ENCODE results near the gene FRMPD2. TPM values are rescaled to one million over a fixed set of nuclear protein-coding genes. Genes with fewer than 3 reads are reported as not detected.

Gene FRMPD2, protein sequence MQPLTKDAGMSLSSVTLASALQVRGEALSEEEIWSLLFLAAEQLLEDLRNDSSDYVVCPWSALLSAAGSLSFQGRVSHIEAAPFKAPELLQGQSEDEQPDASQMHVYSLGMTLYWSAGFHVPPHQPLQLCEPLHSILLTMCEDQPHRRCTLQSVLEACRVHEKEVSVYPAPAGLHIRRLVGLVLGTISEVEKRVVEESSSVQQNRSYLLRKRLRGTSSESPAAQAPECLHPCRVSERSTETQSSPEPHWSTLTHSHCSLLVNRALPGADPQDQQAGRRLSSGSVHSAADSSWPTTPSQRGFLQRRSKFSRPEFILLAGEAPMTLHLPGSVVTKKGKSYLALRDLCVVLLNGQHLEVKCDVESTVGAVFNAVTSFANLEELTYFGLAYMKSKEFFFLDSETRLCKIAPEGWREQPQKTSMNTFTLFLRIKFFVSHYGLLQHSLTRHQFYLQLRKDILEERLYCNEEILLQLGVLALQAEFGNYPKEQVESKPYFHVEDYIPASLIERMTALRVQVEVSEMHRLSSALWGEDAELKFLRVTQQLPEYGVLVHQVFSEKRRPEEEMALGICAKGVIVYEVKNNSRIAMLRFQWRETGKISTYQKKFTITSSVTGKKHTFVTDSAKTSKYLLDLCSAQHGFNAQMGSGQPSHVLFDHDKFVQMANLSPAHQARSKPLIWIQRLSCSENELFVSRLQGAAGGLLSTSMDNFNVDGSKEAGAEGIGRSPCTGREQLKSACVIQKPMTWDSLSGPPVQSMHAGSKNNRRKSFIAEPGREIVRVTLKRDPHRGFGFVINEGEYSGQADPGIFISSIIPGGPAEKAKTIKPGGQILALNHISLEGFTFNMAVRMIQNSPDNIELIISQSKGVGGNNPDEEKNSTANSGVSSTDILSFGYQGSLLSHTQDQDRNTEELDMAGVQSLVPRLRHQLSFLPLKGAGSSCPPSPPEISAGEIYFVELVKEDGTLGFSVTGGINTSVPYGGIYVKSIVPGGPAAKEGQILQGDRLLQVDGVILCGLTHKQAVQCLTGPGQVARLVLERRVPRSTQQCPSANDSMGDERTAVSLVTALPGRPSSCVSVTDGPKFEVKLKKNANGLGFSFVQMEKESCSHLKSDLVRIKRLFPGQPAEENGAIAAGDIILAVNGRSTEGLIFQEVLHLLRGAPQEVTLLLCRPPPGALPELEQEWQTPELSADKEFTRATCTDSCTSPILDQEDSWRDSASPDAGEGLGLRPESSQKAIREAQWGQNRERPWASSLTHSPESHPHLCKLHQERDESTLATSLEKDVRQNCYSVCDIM (N-terminal part only)
- total RNA-seq = not detected

DNA sequence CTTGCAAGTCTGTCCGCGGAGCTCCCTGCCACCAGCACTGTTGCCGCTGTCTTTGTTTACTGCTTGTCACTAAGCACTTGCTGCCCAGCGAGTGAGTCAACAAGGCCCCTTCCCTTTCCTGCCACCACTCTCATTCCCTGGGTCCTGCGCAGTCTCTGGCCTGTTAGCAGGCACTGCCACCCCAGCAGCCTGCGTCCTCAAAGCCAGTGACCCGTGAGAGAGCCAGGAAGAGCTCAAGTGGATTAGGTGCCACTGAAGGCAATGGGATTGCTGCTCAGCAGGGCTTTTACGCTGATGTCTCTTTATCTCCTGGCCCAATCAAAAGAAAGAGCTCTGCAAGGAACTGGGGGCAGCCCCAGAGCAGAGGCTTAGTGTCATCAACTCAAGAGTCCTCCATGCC is at the start of gene FRMPD2:
FRMPD2 (minus strand) TSS at position 61 of the 400 bp plus-strand sequence. CDS start 129 bp downstream, outside the sequence.
- Histone ChIP-seq H3K9me3 (ENCODE audit: low read depth, low read length) (no peaks in the 10 kb centered on the region), H3K27me3 (ENCODE audit: insufficient read depth, low read length) (no peaks in the 10 kb centered on the region), H3K4me1 (ENCODE audit: insufficient read depth, low read length) (no peaks in the 10 kb centered on the region), H3K4me3 (ENCODE audit: low read length) (no peak within 1 kb of the TSS)

DNA sequence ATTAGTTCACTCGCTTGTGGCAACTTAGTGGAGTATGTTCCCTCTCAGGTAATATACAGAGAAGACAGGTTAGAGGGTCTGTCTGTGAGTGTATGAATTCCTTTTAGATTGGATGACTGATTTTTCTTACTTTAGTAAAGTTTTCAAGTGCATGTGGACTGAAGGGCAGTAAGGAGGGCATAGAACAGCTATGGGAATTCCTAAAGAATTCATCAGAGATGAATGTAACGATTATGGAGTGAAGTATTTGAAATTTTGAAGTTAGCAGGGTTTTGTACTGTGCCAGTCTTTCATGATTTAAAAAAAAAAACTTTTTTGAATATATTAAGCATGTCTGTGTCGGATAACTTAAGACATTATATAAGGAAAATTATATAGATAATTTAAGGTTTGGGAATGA is 47.5 kb upstream of the FRMPD2 start:
- H3K9me3 ChIP-seq (ENCODE audit: low read depth, low read length) = no peaks in the 10 kb centered on the region
- H3K4me3 ChIP-seq (ENCODE audit: low read length) = no peak overlapping the region
- H3K27me3 ChIP-seq (ENCODE audit: insufficient read depth, low read length) = no peaks in the 10 kb centered on the region
- peaks cover 3% of the 10 kb centered on the region for H3K4me1 ChIP-seq (ENCODE audit: insufficient read depth, low read length)

GRCh38 chr10:48317321-48317990 is 43.0 kb upstream of the FRMPD2 start:
- H3K4me3 ChIP-seq (ENCODE audit: low read length) = no peak overlapping the region
- no peaks in the 10 kb centered on the region for H3K27me3 ChIP-seq (ENCODE audit: insufficient read depth, low read length)
- H3K9me3 ChIP-seq (ENCODE audit: low read depth, low read length) = no peaks in the 10 kb centered on the region
- H3K4me1 ChIP-seq (ENCODE audit: insufficient read depth, low read length) = peaks cover 4% of the 10 kb centered on the region

DNA sequence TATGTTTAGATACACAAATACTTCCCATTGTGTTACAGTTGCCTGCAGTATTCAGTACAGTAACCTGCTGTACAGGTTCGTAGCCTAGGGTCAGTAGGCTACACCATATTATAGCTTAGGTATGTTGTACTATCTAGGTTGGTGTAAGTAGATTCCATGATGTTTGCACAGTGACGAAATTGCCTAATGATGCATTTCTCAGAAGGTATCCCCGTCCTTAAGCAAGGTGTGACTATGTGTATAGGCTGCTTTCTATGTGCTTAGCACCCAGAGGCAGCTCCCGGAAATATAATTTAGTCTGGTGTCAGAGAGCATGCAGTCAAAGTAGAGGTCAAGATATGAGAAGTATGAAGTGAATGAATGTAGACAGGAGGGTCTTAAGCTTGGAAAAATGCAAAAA is 41.7 kb upstream of the FRMPD2 start:
- Histone ChIP-seq H3K27me3 (ENCODE audit: insufficient read depth, low read length) (no peaks in the 10 kb centered on the region), H3K9me3 (ENCODE audit: low read depth, low read length) (no peaks in the 10 kb centered on the region), H3K4me1 (ENCODE audit: insufficient read depth, low read length) (peaks cover 4% of the 10 kb centered on the region), H3K4me3 (ENCODE audit: low read length) (no peak overlapping the region)

DNA sequence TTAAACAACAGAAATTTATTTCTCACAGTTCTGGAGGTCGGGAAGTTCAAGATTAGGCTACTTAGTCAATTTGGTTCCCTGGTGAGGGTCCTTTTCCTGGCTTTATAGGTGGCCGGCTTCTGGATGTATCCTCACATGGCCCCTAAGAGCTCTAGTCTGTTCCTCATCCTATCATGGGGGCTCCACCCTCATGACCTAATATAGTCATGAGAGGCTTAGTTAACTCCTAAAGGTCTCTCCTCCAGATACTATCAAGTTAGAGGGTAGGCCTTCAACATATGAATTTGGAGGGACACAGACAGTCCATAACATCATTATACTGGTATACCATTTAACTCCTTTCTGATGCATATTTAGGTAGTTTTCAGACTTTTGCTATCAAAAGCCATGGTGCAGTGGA is 39.6 kb upstream of the FRMPD2 start:
- Histone ChIP-seq H3K27me3 (ENCODE audit: insufficient read depth, low read length) (no peaks in the 10 kb centered on the region), H3K9me3 (ENCODE audit: low read depth, low read length) (no peaks in the 10 kb centered on the region), H3K4me3 (ENCODE audit: low read length) (no peak overlapping the region), H3K4me1 (ENCODE audit: insufficient read depth, low read length) (peaks cover 4% of the 10 kb centered on the region)

DNA sequence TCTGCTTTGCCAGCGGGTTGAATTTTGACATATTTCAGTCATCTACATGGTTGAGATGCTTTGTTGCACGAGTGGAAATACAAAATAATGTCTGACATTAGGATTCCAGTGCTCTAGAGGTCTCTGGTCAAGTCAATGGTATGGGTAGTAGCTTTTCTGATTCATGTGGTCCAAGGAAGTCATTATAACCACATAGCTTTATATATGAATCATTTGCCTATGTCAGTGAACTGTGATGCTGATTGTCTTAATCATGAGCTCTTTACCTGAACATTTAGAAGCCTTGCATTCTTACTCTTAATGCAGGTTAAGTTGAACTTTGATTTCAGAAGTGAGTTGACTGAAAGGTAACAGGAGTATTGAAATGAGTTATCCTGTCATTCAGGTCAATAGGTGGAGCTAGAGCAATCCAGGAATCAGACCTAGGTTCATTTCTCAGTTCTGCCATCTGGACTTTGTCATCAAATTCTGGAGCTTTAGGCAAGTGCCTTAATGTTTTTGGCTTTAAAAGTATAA is 35.3 kb upstream of the FRMPD2 start:
- H3K9me3 ChIP-seq (ENCODE audit: low read depth, low read length) = no peaks in the 10 kb centered on the region
- no peaks in the 10 kb centered on the region for H3K27me3 ChIP-seq (ENCODE audit: insufficient read depth, low read length)
- H3K4me3 ChIP-seq (ENCODE audit: low read length) = no peak overlapping the region
- H3K4me1 ChIP-seq (ENCODE audit: insufficient read depth, low read length) = peaks cover 16% of the 10 kb centered on the region

DNA sequence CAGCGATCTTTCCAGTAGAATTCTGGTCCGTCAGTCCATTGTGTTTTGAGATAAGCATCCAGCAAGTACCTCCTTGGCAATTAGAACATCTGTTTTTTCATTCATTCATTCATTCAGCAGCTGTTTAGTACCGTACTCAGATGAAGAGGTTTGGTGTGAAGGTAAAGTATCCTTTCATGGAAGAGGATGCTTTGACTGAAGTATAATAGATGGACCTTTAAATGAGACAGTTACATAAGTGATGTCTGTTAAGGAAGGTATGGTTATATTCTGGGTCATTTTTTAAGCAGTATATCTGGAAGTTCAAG is 33.2 kb upstream of the FRMPD2 start:
- no peaks in the 10 kb centered on the region for H3K9me3 ChIP-seq (ENCODE audit: low read depth, low read length)
- H3K4me1 ChIP-seq (ENCODE audit: insufficient read depth, low read length) = peaks cover 16% of the 10 kb centered on the region
- H3K27me3 ChIP-seq (ENCODE audit: insufficient read depth, low read length) = no peaks in the 10 kb centered on the region
- no peak overlapping the region for H3K4me3 ChIP-seq (ENCODE audit: low read length)

GRCh38 chr10:48306870-48307710 is 32.6 kb upstream of the FRMPD2 start:
- Histone ChIP-seq H3K4me1 (ENCODE audit: insufficient read depth, low read length) (peaks cover 16% of the 10 kb centered on the region), H3K4me3 (ENCODE audit: low read length) (peak overlapping the region; percentile 59), H3K9me3 (ENCODE audit: low read depth, low read length) (no peaks in the 10 kb centered on the region)

DNA sequence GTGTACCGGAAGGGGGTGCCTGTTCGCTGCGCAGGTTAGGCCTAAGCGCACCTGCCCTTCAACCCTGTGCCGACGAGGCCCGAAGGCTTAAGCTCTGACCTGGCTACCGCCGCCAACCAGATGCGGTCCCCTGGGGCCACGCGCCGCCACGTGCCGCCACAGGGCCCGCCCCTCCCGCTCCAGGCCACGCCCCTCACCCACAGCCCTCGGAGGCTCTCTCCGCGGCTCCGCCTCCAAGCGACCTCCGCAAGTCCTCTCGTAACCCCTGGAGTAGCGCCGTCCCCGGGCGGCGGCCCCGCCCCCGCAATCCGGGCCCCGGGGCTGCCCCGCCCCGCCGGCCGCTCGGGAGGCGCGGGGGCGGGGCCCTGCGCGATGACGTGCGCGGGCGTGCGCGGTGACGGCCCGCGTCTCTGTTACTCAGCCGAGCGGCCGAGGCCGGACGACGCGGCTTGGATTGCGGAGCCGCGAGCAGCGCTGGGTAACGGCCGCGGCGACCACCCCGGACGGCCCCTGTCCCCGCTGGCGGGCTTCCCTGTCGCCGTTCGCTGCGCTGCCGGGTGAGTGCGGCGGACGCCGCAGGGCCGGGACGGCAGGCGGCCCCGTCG is 31.9 kb upstream of the FRMPD2 start, which contains the start of gene MAPK8:
MAPK8 (plus strand) TSS at position 413 of the 605 bp plus-strand sequence. CDS start 94,984 bp downstream, outside the sequence.
- no peaks in the 10 kb centered on the region for H3K27me3 ChIP-seq (ENCODE audit: insufficient read depth, low read length)
- no peaks in the 10 kb centered on the region for H3K9me3 ChIP-seq (ENCODE audit: low read depth, low read length)
- peaks cover 16% of the 10 kb centered on the region for H3K4me1 ChIP-seq (ENCODE audit: insufficient read depth, low read length)
- peak within 1 kb of the TSS; percentile 59 for H3K4me3 ChIP-seq (ENCODE audit: low read length)

More at GRCh38 chr10:48306870-48307710, 32.6 kb upstream of the FRMPD2 start:
- H3K27me3 ChIP-seq (ENCODE audit: insufficient read depth, low read length) = no peaks in the 10 kb centered on the region

DNA sequence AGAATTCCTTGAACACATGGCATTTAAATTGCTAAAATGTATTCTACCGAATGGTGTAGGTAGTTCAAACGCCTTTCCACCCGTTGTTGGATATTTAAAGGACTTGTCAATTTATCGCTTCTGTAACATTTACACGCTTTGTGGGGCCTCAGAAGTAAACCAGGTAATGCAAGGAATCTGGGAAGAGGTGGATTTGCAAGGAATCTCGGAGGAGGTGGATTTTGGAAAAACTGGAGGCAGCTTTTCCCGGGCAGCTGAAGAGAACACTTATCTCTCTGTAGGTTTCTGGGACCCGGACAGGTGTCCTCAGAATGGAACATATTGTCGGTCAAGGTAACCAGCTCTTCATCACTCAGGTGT is 31.4 kb upstream of the FRMPD2 start:
- no peaks in the 10 kb centered on the region for H3K27me3 ChIP-seq (ENCODE audit: insufficient read depth, low read length)
- peak overlapping the region; percentile 59 for H3K4me3 ChIP-seq (ENCODE audit: low read length)
- H3K4me1 ChIP-seq (ENCODE audit: insufficient read depth, low read length) = peaks cover 16% of the 10 kb centered on the region
- no peaks in the 10 kb centered on the region for H3K9me3 ChIP-seq (ENCODE audit: low read depth, low read length)

- Histone ChIP-seq H3K27me3 (ENCODE audit: insufficient read depth, low read length) (no peaks in the 10 kb centered on the region), H3K4me3 (ENCODE audit: low read length) (no peak overlapping the region), H3K9me3 (ENCODE audit: low read depth, low read length) (no peaks in the 10 kb centered on the region), H3K4me1 (ENCODE audit: insufficient read depth, low read length) (peaks cover 11% of the 10 kb centered on the region)
These were observed 28.3 kb upstream of the FRMPD2 start for GRCh38 chr10:48302515-48303476.

GRCh38 chr10:48300556-48300955 is 26.1 kb upstream of the FRMPD2 start:
- H3K4me1 ChIP-seq (ENCODE audit: insufficient read depth, low read length) = no peaks in the 10 kb centered on the region
- no peaks in the 10 kb centered on the region for H3K9me3 ChIP-seq (ENCODE audit: low read depth, low read length)
- no peak overlapping the region for H3K4me3 ChIP-seq (ENCODE audit: low read length)
- no peaks in the 10 kb centered on the region for H3K27me3 ChIP-seq (ENCODE audit: insufficient read depth, low read length)

All from mononuclear cell (primary cell).